Measurements from ENCODE around the gene GPX4. TPM values are rescaled to one million over a fixed set of nuclear protein-coding genes. Genes with fewer than 3 reads are reported as not detected.

Gene GPX4
- total and polyA plus RNA-seq, 2 donors (not counting 1 experiment from before 2014, with no cell fraction given) = 213 to 317 TPM

GRCh38 chr19:1118999-1119398 is 15.2 kb downstream of the GPX4 start:
- WGBS (ENCODE audit: insufficient coverage) = 98% methylated on average over 34 of the region's 34 CpGs
- peaks cover 0 to 1% of the 10 kb centered on the region in 2 donors for H3K4me1 ChIP-seq (ENCODE audit: control insufficient read depth in 2 of 2, insufficient read depth in 2 of 2, low read length in 2 of 2)

More at GRCh38 chr19:1118999-1119398, 15.2 kb downstream of the GPX4 start:
- no peak for ATAC-seq (ENCODE audit: low read depth)
- no peaks in the 10 kb centered on the region for H3K9me3 Mint-ChIP-seq (ENCODE audit: insufficient read depth)
- ChIA-PET CTCF (interaction anchor here (0.7 kb wide), 1 partner anchor 17 kb away, joined by 3 read pairs; no protein-coding TSS in a partner anchor), POLR2A (no interaction called here)
- H3K4me2 ChIP-seq (replicated peaks; ENCODE audit: low read depth, low read length, poor library complexity, severe bottlenecking) = no peak overlapping the region
- intact Hi-C loops (cut with micrococcal nuclease) = no loop called here
- H3K9ac ChIP-seq (ENCODE audit: low read length) = no peak overlapping the region
- peaks cover 32% of the 10 kb centered on the region for H4K20me1 ChIP-seq (ENCODE audit: control insufficient read depth, insufficient read depth, low read length, poor library complexity, severe bottlenecking)
- H3K4me3 Mint-ChIP-seq = no peak overlapping the region
- no peak overlapping the region for H3K27ac Mint-ChIP-seq
- H3K27me3 Mint-ChIP-seq = no peaks in the 10 kb centered on the region
- H3K27me3 ChIP-seq (replicated peaks in 1 of 4; ENCODE audit: control extremely low read depth in 1 of 4, control insufficient read depth in 3 of 4, insufficient read depth in 4 of 4, low read length in 3 of 4) = no peaks in the 10 kb centered on the region
- H3K36me3 ChIP-seq (replicated peaks in 1 of 2; ENCODE audit: control extremely low read depth in 1 of 2, control insufficient read depth in 1 of 2, extremely low read depth in 1 of 2, insufficient read depth in 2 of 2, low read length in 1 of 2) = peaks cover 1 to 66% of the 10 kb centered on the region in 2 experiments
- H3K9me3 ChIP-seq (ENCODE audit: control extremely low read depth in 1 of 3, control insufficient read depth in 2 of 3, insufficient read depth in 1 of 3, low read length in 2 of 3) = no peaks in the 10 kb centered on the region
- peaks cover 19% of the 10 kb centered on the region for H3K79me2 ChIP-seq (ENCODE audit: control insufficient read depth, insufficient read depth, low read length)
- TF ChIP-seq EZH2 (IDR thresholded peaks at IDR 0.05; ENCODE audit: borderline replicate concordance, insufficient read depth, low read depth, low read length, poor library complexity, severe bottlenecking) = no peak
- no peak for TF ChIP-seq CTCF (IDR thresholded peaks at IDR 0.05)
- DNase-seq = no peak
- H2AFZ ChIP-seq (ENCODE audit: insufficient read depth, low read depth, low read length, poor library complexity, severe bottlenecking) = no peak overlapping the region
- no peak overlapping the region for H3K27ac ChIP-seq (ENCODE audit: low read length in 2 of 2)
- H3K4me1 Mint-ChIP-seq = no peaks in the 10 kb centered on the region
- H3K4me3 ChIP-seq (ENCODE audit: control extremely low read depth in 1 of 5, extremely low read depth in 1 of 5, insufficient read depth in 1 of 5, low read depth in 2 of 5, low read length in 4 of 5) = no peak overlapping the region
